ENCODE results near the gene SVIL.

SVIL gene

GRCh38 chr10:29637537-29637936, 2.8 kb upstream of the SVIL start:
- no peak overlapping the region for H3K27ac ChIP-seq (ENCODE audit: low read depth, low read length, poor library complexity, severe bottlenecking)
- no peaks in the 10 kb centered on the region for H3K9me2 ChIP-seq (ENCODE audit: low read depth, low read length)
- no peak overlapping the region for H2AFZ ChIP-seq (ENCODE audit: low read length)
- no peak overlapping the region for H3K4me2 ChIP-seq (ENCODE audit: low read length)
- no peak overlapping the region for H3K9ac ChIP-seq (ENCODE audit: low read length)
- H3K36me3 ChIP-seq (ENCODE audit: insufficient read depth, low read length), result no peaks in the 10 kb centered on the region
- no peaks in the 10 kb centered on the region for H3K4me1 ChIP-seq (ENCODE audit: insufficient read depth, low read length, severe bottlenecking)
- no peaks in the 10 kb centered on the region for H4K20me1 ChIP-seq (ENCODE audit: insufficient read depth, low read length)
- H3K4me3 ChIP-seq (ENCODE audit: low read depth, low read length, poor library complexity, severe bottlenecking), result no peak overlapping the region
- H3K27me3 ChIP-seq (ENCODE audit: insufficient read depth, low read length), result no peaks in the 10 kb centered on the region
- H3K79me2 ChIP-seq (ENCODE audit: insufficient read depth, low read length), result no peaks in the 10 kb centered on the region
- H3K9me3 ChIP-seq (ENCODE audit: low read length), result no peaks in the 10 kb centered on the region
- TF ChIP-seq CTCF (IDR thresholded peaks at IDR 0.05; ENCODE audit: low read length), result no peak
- no peak for TF ChIP-seq EZH2 (IDR thresholded peaks at IDR 0.05; ENCODE audit: borderline replicate concordance, low read length)
- H3F3A ChIP-seq (ENCODE audit: insufficient read depth, low read length), result no peaks in the 10 kb centered on the region

GRCh38 chr10:29636178-29636577, 1.4 kb upstream of the SVIL start:
- TF ChIP-seq EZH2 (IDR thresholded peaks at IDR 0.05; ENCODE audit: borderline replicate concordance, low read length), result no peak
- H3K9me2 ChIP-seq (ENCODE audit: low read depth, low read length), result no peaks in the 10 kb centered on the region
- H3K4me2 ChIP-seq (ENCODE audit: low read length), result no peak overlapping the region
- H4K20me1 ChIP-seq (ENCODE audit: insufficient read depth, low read length), result no peaks in the 10 kb centered on the region
- H3K9me3 ChIP-seq (ENCODE audit: low read length), result no peaks in the 10 kb centered on the region
- H2AFZ ChIP-seq (ENCODE audit: low read length), result no peak overlapping the region
- no peaks in the 10 kb centered on the region for H3K79me2 ChIP-seq (ENCODE audit: insufficient read depth, low read length)
- H3K4me1 ChIP-seq (ENCODE audit: insufficient read depth, low read length, severe bottlenecking), result no peaks in the 10 kb centered on the region
- H3F3A ChIP-seq (ENCODE audit: insufficient read depth, low read length), result no peaks in the 10 kb centered on the region
- H3K27ac ChIP-seq (ENCODE audit: low read depth, low read length, poor library complexity, severe bottlenecking), result no peak overlapping the region
- H3K36me3 ChIP-seq (ENCODE audit: insufficient read depth, low read length), result no peaks in the 10 kb centered on the region
- no peak overlapping the region for H3K9ac ChIP-seq (ENCODE audit: low read length)
- H3K27me3 ChIP-seq (ENCODE audit: insufficient read depth, low read length), result no peaks in the 10 kb centered on the region
- no peak overlapping the region for H3K4me3 ChIP-seq (ENCODE audit: low read depth, low read length, poor library complexity, severe bottlenecking)

GRCh38 chr10:29635711-29636144, 957 bp upstream of the SVIL start:
- Histone ChIP-seq H3K4me3 (ENCODE audit: low read depth, low read length, poor library complexity, severe bottlenecking) (no peak overlapping the region), H3K4me1 (ENCODE audit: insufficient read depth, low read length, severe bottlenecking) (no peaks in the 10 kb centered on the region), H4K20me1 (ENCODE audit: insufficient read depth, low read length) (no peaks in the 10 kb centered on the region), H3K36me3 (ENCODE audit: insufficient read depth, low read length) (no peaks in the 10 kb centered on the region), H3K79me2 (ENCODE audit: insufficient read depth, low read length) (no peaks in the 10 kb centered on the region), H3K27ac (ENCODE audit: low read depth, low read length, poor library complexity, severe bottlenecking) (no peak overlapping the region), H3K27me3 (ENCODE audit: insufficient read depth, low read length) (no peaks in the 10 kb centered on the region), H3K9me2 (ENCODE audit: low read depth, low read length) (no peaks in the 10 kb centered on the region), H3K9ac (ENCODE audit: low read length) (no peak overlapping the region), H3F3A (ENCODE audit: insufficient read depth, low read length) (no peaks in the 10 kb centered on the region), H3K4me2 (ENCODE audit: low read length) (no peak overlapping the region), H2AFZ (ENCODE audit: low read length) (no peak overlapping the region), H3K9me3 (ENCODE audit: low read length) (no peaks in the 10 kb centered on the region)
- TF ChIP-seq EZH2 (IDR thresholded peaks at IDR 0.05; ENCODE audit: borderline replicate concordance, low read length) (no peak), CTCF (IDR thresholded peaks at IDR 0.05; ENCODE audit: low read length) (no peak)

- Histone ChIP-seq H3K4me3 (ENCODE audit: low read depth, low read length, poor library complexity, severe bottlenecking) (no peak overlapping the region), H3F3A (ENCODE audit: insufficient read depth, low read length) (no peaks in the 10 kb centered on the region), H3K9me3 (ENCODE audit: low read length) (no peaks in the 10 kb centered on the region), H3K4me1 (ENCODE audit: insufficient read depth, low read length, severe bottlenecking) (no peaks in the 10 kb centered on the region), H3K9me2 (ENCODE audit: low read depth, low read length) (no peaks in the 10 kb centered on the region), H2AFZ (ENCODE audit: low read length) (no peak overlapping the region), H3K79me2 (ENCODE audit: insufficient read depth, low read length) (no peaks in the 10 kb centered on the region), H3K9ac (ENCODE audit: low read length) (no peak overlapping the region), H3K4me2 (ENCODE audit: low read length) (no peak overlapping the region), H3K36me3 (ENCODE audit: insufficient read depth, low read length) (no peaks in the 10 kb centered on the region), H3K27me3 (ENCODE audit: insufficient read depth, low read length) (no peaks in the 10 kb centered on the region), H4K20me1 (ENCODE audit: insufficient read depth, low read length) (no peaks in the 10 kb centered on the region), H3K27ac (ENCODE audit: low read depth, low read length, poor library complexity, severe bottlenecking) (no peak overlapping the region)
- TF ChIP-seq CTCF (IDR thresholded peaks at IDR 0.05; ENCODE audit: low read length), result no peak
Observed at GRCh38 chr10:29634105-29634504, 666 bp downstream of the SVIL start.

All from OCI-LY1 (cell line).